Measurements from ENCODE around the gene CABLES2.

GRCh38 chr20:62377064-62377461, 30.0 kb downstream of the CABLES2 start:
- TF ChIP-seq CTCF (conservative IDR thresholded peaks at IDR 0.05; ENCODE audit: low read length) (no peak), EZH2phosphoT487 (IDR thresholded peaks at IDR 0.05; ENCODE audit: borderline replicate concordance, low read depth, low read length) (no peak)

Data from OCI-LY7 (cell line).